Measurements from ENCODE around the gene EHMT1.
"Not testable (repeated sequence)": the region's sequence is repeated elsewhere in the genome, so short reads cannot be mapped to it uniquely, and the experiment has no call there.

EHMT1 gene

GRCh38 chr9:137619240-137620047 lies 639 bp downstream of the EHMT1 start:
- peak; percentile 60 for DNase-seq

- DNase-seq, result no peak
Measured at GRCh38 chr9:137620048-137620405, 1.2 kb downstream of the EHMT1 start.

- DNase-seq, result no peak
Measured at GRCh38 chr9:137620581-137620980, 1.8 kb downstream of the EHMT1 start.

DNA sequence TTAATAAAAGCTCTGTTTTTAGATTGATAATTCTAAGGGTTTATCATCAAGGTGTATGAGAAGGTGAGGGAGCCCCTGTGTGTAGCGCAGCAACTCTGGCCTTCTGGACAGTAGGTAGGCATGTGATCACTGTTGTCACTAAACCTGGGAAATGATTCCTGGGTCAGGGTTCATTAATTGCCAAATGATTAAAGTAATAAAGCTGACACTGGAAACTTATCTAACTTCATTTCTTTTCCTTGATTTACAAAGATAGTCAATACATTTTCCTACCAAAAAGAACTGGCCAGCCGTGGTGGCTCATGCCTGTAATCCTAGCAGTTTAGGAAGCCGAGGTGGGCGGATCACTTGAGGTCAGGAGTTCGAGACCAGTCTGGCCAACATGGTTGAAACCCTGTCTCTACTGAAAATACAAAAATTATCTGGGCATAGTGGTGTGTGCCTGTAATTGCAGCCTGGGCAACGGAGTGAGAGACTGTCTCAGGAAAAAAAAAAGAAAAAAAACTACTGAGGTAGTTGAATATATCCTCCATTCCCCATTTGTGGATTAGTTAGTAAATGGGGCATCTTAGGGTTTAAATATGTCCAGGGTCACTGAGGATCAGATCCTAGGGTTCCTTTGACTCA lies 2.4 kb downstream of the EHMT1 start:
- DNase-seq, result peak; percentile 40

GRCh38 chr9:137622211-137622610 lies 3.4 kb downstream of the EHMT1 start:
- not testable (repeated sequence) for DNase-seq

GRCh38 chr9:137626464-137626863 lies 7.7 kb downstream of the EHMT1 start:
- no peak for DNase-seq

DNA sequence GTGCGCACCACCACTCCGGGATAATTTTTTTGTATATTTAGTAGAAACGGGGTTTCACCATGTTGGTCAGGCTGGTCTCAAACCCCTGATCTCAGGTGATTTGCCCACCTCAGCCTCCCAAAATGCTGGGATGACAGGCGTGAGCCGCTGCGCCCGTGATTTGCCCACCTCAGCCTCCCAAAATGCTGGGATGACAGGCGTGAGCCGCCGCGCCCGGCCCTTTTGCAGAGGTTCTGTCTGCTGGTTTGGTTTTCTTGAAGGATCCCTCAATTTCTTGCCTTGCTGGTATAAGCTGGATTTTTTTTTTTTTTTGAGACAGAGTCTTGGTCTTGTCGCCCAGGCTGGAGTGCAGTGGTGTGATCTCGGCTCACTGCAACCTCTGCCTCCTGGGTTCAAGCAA lies 8.6 kb downstream of the EHMT1 start:
- DNase-seq, result not testable (repeated sequence)

DNA sequence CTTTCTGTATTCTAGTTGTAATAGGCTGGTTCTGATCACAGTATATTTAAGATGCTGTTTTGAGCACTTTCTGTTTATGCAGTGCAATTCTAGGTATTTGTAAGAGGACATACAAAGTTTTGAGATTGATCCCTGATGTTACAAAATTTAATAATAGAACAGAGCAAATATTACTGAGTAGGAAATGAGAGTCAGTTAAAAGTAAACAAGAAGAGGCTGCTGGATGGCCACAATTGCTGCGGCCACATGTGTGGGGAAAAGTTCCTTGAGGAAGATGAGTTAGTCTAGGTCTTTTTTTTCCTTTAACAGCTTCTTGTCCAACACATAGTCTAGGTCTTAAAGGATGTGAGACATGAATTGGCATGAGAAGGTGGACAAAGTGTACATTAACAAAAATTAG lies 11.3 kb downstream of the EHMT1 start:
- no peak for DNase-seq

- DNase-seq, result no peak
Measured at GRCh38 chr9:137630679-137631078, 11.9 kb downstream of the EHMT1 start.

GRCh38 chr9:137631345-137632229 lies 12.8 kb downstream of the EHMT1 start:
- DNase-seq, result no peak

DNA sequence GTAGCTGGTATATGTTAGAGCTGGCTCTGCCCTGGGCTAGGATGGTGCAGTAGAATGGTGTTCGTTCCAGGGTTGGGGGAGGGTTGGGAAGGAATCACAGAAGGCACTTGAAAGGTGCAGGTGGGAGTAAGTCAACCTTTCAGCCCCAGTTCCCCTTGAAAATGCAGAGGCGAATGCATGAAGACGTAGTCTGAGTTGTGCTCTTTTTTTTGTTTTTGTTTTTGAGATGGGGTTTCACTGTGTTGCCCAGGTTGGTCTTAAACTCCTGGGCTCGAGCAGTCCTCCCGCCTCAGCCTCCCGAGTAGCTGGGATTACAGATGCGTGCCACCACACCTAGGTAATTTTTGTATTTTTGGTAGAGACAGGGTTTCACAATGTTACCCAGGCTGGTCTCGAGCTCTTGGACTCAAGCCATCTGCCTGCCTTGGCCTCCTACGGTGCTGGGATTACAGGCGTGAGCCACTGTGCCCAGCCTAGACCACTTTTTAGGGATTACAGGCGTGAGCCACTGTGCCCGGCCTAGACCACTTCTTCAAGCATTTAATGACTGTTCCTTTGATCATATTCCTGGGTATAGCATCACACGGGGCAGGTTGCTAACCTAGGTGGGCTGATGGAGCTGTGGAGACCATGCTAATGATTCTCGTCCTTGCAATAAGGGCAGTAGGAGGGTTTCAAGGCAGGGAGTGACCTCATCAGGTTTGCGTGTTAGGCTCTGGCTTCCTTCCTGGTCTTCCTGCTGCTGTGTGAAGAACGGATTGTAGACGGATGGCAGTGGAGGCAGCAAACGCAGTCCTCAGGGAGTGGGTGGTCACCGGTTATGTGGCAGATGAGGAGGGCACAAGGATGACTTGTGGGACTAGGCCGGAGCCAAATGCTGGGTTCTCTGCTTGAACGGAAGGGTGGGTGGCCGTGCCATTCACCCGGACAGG lies 13.7 kb downstream of the EHMT1 start:
- no peak for DNase-seq

DNA sequence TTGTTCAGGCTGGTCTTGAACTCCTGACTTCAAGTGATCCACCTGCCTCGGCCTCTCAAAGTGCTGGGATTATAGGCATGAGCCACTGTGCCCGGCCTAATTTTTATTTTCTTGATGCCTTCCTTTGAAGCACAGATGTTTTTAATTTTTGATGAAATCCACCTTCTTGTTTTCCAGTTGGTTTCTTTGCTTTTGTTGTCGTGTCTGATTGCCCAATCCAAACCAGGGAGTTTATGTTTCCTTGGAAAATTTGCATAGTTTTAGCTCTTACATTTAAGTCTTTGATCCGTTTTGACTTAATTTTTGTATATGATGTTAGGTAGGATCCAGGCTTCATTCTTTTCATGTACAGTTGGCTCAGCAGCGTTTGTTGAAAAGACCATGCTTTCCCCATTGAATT lies 15.2 kb downstream of the EHMT1 start:
- no peak for DNase-seq

GRCh38 chr9:137638680-137639079 lies 19.9 kb downstream of the EHMT1 start:
- DNase-seq, result no peak

GRCh38 chr9:137639303-137640051 lies 20.7 kb downstream of the EHMT1 start:
- DNase-seq, result peak; percentile 42

DNA sequence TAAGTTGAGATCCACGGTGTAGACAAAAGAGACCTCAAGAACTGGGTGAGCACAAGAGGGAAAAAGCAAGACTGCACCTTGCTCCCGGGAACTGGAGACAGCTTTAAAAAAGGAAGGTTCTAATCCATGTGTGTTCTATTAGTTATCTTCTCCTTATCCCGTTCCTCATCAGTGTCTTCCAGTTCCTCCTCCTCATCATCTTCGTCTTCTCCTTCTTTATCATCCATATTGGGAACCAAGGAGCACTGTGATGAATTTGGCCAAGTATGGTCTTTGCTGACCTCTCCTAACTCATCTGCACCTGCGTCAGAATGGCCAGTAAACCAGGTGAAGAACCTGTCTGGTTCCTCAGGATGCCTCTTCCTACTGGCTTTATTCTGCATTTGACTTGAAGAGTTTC lies 22.1 kb downstream of the EHMT1 start:
- DNase-seq, result no peak

DNA sequence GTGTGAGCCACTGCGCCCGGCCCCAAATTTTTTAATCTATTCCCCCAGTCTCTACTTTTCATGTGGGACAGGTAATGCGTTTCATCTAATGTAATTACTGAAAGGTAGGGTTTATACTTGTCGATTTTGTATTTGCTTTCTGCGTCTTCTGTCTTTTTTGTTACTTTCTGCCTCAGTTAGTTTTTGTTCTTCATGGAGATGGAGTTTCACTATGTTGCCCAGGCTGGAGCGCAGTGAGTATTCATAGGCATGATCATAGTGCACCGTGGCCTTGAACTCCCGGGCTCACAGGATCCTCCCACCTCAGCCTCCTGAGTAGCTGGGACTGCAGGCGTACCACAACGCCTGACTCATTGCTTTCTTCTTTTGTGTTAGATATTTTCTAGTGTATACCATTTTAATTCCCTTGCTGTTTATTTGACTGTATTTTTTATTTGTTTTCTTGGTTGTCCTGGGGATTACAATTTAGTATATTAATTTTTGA lies 23.4 kb downstream of the EHMT1 start:
- DNase-seq, result no peak

GRCh38 chr9:137642892-137643291 lies 24.1 kb downstream of the EHMT1 start:
- no peak for DNase-seq

DNA sequence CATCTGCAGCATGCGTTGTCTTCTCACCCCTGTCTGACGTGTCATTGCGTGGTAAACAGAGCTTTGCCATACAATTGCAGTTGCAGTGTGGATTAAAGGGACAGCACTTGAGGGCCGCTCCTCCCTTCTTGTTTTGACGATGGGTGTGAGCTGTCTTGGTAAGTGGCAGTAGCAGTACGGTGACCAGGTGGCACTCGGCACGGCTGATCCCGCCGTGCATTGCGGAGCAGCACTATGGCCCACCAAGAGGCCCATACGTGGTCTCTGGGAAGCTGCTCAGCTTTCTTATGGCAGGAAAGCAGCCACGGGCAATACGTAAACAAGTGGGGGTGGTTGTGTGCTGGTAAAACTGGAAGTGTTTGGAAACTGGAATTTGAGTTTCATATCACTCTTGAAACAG lies 25.1 kb downstream of the EHMT1 start:
- DNase-seq, result no peak

DNA sequence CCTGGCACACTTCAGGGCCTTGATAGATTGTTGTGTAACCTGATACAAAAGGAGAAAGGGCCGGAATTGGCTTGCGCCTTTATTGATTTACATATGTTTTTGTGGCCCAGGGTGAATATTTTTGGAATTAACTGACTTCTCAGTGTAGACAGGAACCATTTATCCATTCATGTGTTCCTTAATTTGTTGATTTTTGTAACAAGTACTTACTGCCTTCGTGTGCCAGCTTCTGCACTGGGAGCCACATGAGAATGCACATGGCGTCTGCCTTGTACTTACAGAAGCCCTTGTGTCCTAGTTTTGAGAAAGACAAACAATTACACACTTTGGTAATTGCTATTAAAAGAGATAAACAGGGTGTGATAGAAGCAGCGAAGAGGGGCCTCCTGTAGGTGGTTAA lies 26.4 kb downstream of the EHMT1 start:
- DNase-seq, result no peak

DNA sequence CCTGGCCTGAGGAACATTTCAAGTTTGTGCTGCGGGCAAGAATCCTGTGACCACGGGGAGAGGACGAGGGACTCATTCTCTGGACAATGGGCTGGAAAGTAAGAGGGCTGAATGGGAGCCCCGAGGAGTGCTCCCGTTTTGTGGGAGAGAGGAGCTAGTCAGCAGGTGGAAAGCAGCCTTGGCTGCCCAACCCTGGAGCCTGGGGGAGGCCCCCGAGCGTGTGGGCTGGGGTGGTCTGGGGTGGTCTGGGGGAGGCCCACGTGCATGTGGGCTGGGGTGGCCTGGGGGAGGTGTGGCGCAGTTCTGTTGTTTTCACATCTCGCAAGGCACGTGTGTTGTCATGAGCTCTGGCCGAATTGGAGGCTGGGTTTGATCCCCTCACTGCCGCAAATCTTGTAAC lies 27.5 kb downstream of the EHMT1 start:
- DNase-seq, result no peak

GRCh38 chr9:137647096-137647714 lies 28.4 kb downstream of the EHMT1 start:
- no peak for DNase-seq
